HG02870 (cell line): ENCODE data around the gene WASHC3.
"Not testable (repeated sequence)": the region's sequence is repeated elsewhere in the genome, so short reads cannot be mapped to it uniquely, and the experiment has no call there.

Source experiments
- ATAC-seq: cut with Tn5 transposase; IDR thresholded peaks from one replicate; pipeline ENCODE4 v1.9.1; 2021; ENCODE audit warnings: mild to moderate bottlenecking, moderate library complexity; ENCODE audit not compliant: unreplicated experiment

The WASHC3 gene, protein sequence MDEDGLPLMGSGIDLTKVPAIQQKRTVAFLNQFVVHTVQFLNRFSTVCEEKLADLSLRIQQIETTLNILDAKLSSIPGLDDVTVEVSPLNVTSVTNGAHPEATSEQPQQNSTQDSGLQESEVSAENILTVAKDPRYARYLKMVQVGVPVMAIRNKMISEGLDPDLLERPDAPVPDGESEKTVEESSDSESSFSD

DNA sequence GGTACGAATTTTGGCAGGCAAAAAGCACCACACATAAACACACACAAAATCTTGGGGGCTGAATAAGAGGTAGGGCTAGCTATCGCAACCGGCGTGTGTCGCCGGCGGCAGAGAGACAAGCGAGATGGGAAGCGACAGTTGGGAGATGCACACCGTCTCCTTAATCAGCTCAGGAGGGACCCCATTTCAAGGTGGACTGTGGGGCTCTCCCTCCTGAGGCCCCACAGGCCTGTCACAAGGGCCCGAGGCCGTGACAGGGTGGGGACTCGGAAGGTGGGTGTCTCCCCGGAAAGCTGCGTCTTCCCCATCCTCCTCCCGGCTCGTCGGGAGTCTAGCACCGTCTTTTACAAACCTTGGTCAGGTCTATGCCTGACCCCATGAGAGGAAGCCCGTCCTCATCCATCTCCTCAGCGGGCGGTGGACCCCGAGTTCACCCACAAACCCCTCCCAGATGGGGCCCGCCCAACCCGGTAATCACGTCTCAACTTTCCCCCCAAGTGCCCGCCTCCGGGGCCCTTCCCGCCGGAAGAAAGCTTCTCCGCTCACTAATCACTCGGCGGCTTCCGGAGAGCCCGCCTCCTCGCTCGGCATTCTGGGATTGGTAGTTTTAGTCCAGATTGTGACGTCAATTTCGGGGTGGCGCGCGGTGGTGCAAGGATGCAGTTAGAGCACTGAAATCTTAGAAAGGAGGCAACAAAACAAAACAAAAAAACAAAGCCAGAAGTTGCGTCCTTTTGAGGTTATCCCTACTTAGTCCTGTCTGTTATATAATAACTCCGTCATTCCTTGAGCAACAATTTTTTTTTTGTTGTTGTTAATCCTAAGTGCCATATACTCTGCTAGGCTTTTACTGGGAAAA is at the start of gene WASHC3:
Gene WASHC3 (minus strand): TSS at position 432 of the 859 bp plus-strand sequence. CDS start 29 bp downstream, at position 403.
- ATAC-seq: peak; percentile 82

DNA sequence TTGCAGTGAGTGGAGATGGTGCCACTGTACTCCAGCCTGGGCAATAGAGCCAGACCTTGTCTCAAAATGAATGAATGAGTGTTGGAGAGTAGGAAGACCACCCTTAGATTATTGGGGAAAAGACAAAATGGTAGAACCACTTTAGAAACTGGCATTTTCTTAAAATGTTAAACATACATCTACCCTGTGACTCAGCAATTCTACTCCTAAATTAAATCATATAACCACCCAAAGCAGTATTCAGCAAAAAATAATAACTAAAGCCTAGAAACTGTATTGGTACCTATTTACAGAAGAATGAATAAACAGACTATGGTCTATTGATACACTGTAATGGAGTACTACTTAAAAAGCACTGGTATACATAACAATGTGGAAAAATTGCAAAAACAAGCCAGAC is 49.0 kb upstream of the WASHC3 start:
- no peak for ATAC-seq

DNA sequence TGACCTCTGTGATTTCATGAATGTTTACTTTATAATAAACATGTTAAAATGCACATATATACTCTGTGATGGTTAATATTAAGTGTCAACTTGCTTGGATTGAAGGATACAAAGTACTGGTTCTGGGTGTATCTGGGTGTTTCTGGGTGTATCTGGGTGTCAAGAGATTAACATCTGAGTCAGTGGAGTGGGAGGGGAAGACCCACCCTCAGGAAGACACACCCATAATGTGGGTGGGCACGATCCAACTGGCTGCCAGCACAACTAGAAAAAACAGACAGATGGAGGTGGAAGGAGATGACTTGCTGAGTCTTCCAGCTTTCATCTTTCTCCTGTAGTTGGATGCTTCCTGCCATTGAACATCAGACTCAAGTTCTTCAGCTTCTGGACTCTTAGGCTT is 46.2 kb upstream of the WASHC3 start:
- no peak for ATAC-seq

DNA sequence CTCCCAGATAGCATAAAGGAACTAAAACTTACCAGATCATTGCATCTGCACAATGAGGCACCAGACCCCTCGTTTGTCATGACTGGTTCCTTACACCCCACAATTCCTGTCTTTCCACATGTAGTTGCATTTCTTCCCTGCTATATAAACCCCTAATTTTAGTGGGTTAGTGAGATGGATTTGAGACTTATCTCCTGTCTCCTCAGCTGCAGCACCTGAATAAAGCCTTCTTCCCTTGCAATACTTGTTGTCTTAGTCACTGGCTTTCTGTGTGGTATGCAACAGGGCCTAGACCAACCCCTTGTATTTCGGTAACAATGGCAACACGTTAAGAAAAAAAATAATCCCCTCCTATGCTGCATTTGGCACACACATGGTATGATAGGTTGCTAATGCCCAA is 45.1 kb upstream of the WASHC3 start:
- no peak for ATAC-seq

DNA sequence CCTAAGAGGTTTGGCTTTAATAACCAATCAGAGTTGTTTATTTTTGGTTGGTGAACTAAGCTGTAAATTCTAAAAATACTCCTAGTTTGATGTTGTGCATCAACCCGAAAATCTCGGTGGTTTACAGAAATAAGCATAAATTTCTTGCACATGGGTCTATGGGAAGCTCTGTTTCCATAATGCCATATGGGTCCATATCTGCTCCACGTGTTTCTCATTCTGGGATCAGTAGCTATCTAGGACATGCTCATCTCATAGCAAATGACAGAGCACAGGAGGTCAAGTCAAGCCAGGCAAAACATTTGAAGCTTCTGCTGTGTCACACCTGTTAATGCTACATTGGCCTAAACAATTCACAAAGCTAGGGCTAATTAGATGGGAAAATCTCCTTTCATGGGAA is 35.1 kb upstream of the WASHC3 start:
- no peak for ATAC-seq

DNA sequence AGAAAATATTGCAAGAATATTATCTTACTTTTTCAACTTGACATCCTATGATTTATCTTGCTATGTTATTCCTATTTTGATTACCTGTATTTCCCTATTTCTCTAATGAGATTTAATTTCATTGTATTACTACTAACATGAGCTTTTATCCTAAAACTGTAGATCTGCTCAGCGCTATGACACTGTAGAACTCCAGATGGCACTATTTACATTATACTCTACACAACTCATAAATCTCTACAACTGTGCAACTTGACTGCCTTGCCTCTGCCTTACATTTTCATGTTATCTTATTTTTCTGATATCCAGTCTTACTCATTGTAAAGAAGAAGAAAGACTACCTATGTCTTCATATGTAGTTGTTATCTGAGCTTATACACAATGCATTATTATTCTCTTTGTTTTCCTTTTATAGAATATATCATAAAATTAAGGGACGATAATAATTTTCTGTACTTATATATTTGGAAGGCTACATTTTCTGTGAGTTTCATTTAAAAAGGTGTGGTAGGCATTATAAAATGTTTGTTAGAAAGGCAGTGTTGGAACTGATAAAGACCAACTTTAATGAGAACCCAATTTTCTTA is 34.0 kb upstream of the WASHC3 start:
- peak; percentile 50 for ATAC-seq

DNA sequence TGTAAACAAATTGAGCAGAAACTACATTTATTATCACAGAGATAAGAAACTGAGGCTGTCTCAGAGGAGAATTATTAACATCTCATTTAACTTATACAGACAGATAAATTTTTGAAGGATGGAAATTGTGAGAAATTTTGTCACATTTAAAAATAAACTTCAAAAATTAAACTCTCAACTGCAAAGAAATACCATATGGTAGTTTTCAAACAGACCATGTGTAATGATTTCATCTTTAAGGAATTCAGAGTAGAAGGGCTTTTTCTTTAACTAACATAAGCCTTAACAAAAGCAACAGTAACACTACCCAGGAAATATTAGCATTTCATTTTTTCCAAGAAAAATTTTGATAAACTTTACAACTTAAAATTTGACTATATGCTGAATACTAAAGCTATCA is 31.5 kb upstream of the WASHC3 start:
- ATAC-seq: no peak

DNA sequence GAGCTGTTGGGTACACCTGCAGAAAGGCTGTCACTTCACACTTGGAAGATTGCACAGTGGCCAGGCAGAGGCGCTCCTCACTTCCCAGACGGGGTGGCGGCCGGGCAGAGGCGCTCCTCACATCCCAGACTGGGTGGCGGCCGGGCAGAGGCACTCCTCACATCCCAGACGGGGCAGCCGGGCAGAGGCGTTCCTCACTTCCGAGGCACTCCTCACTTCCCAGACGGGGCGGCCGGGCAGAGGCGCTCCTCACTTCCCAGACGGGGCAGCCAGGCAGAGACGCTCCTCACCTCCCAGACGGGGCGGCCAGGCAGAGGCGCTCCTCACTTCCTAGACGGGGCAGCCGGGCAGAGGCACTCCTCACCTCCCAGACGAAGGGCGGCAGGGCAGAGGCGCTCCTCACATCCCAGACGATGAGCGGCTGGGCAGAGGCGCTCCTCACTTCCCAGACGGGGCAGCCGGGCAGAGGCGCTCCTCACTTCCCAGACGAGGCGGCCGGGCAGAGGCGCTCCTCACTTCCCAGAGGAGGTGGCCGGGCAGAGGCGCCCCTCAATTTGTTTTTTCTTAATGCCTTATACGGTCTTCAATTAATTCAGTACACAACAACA is 27.5 kb upstream of the WASHC3 start:
- ATAC-seq: not testable (repeated sequence)

DNA sequence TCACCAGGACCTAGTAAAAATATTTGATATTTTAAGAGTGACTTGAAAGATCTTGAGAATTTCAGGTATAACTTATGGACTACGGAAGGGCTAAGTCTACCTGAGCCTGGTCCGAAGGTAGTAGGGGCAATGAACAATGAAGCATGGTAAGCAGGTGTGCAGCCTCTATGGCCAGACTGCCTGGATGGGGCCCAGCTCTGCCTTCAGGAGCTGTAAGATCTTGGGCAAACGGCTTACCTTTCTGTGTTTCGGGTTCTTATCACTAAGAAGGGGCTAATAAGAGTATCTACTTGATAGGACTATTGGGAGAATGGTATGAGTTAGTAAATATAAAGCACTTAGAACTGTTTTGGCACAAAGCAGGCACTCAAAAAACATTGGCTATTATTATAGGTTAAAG is 19.1 kb upstream of the WASHC3 start:
- no peak for ATAC-seq

DNA sequence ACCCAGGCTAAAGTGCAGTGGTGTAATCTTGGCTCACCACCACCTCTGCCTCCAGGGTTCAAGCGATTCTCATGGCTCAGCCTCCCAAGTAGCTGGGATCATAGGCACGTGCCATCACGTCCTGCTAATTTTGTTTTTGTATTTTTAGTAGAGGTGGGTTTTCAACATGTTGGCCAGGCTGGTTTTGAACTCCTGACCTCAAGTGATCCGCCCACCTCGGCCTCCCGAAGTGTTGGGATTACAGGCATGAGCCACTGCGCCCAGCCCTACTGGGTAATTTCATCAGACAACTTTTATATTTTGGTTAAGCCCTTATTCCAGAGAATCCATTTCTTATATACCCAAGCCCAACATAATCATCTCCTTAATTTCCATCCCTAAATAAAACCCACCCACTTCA is 10.3 kb upstream of the WASHC3 start:
- ATAC-seq: not testable (repeated sequence)

DNA sequence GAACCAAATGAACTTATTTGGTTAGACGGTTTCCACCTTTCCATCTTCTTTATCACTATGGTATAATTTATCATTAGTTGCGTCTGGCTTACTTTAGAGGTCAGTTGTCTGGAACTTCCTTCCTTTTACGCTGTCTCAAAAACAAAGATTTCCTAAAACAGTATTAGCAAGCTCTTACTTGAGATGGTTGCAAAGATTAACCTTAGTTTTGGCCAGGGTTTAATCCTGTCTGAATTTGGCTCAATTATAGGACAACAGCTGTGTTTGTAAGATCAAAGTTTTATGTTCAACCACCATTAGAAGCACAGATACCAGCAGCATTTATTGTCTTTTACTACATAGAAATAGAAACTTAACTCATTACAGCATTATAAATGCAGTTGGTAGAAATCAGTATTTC is 7.9 kb upstream of the WASHC3 start:
- ATAC-seq: no peak

DNA sequence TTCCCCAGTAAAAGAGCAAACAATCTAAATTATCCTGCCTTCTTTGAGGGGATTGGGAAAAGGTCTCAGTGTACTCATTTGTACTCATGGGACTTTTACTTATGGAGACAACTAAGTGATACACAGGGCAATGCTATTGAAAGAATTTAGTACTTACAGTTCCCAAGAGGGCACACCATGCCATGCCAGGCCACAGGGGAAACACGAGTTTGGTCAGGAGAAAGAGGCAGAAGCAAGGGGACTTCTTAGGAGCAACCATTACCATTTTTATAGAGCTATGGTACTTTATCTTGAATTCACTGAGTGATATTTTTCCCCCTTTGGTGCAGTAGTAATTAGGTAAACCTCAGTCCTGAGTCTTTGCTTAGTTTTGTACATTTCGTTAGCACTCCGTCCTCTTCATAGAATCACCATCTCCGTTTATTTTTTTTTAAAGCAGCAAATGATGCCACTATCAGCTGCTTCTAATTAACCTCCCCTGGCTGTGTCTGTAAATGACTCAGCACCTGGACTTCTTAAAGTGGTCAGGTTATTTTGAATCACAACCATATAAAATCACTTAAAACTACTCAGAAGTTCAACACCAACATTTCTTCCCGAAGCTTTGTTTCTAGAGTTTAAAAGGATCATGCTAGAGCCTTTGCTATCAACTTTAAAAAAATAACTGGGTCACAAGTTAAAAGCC is 5.9 kb upstream of the WASHC3 start:
- ATAC-seq: no peak

DNA sequence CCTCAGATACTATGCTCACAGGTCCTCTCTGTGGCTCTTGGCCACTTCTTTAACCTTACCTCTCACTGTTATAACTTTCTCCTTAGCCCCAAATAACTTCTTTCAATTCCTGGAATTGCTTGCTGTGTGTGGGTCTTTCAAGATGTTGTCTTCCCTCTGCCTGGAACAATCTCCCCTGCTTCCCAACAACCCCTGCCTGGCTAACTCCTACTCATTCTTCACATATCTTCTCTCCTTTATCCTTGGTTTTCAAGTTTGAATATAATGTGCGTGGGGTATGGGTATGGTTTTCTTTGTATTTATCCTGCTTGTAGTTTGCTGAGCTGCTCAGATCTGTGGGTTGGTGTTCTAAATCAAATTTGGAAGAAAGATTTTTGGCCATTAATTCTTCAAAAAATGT is 2.7 kb upstream of the WASHC3 start:
- ATAC-seq: no peak

DNA sequence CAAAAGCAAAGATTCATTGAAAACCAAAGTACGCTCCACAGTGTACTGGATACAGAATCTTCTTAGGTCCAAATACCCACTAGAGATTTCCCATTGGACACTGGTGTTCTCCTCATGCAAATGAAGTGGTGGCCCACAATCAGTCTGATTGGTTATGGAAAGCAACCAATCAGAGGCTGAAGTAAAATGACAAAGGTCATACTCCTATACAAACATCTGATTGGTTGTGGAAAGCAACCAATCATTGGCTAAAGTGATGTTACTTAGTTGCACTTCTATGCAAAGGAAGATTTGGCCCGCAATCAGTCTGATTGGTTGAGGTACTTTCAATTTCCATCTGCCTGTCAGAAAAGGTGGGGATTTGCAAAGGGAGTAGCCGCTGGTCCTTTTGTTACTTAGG is 1.3 kb upstream of the WASHC3 start:
- ATAC-seq: no peak

DNA sequence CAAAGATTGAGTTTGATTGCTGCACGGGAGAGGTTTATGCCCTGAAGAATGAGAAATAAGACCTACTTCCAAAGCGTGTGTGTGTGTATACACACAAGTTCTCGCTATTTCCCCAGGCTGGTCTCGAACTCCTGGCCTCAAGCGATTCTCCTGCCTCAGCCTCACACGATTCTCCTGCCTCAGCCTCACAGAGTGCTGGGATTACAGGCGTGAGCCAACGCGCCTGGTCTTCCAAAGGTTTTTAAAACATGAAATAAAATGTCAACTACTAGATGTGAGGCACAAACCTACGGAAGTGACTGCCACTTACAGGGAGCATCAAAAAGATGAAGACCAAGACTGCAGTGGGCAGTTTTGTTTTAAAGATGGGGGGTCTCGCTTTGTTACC is 622 bp upstream of the WASHC3 start:
- no peak for ATAC-seq

DNA sequence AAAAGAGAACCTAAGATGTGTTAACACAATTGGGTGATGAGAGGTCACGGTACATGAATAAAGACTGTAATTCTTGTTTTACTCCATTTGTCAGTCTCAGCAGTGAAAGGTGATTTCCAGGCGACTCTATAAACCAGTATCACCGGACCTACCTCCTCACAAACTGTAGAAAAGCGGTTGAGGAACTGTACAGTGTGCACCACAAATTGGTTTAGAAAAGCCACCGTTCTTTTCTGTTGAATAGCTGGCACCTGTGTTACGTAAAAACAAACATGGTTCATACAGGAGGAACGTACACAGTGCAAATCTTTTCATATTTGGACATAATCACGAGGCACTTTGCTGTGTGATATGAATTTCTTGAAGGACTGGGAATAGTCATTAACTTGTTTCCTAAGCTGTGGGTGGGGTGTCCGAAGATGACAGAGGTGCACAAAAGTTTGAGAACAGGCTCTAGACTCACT is 663 bp downstream of the WASHC3 start:
- peak; percentile 38 for ATAC-seq

DNA sequence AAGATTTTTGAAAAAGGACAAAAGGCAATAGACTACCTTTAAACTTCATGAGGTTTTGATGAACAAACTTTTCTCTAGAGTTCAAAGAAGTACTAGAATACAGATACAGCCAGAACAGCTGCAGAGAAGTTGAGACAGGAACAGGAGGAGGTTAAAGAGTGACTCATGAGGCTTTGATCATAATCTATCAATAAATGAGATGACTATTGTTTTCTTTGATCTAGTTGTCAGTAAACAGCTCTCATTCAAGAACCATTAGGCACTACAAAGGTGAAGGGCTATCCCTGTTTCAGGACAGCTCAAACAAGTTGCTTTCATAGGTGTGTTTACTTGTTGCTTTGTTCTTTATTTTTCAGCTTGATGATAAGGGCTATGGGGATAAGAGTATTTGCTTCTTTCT is 2.4 kb downstream of the WASHC3 start:
- ATAC-seq: no peak

DNA sequence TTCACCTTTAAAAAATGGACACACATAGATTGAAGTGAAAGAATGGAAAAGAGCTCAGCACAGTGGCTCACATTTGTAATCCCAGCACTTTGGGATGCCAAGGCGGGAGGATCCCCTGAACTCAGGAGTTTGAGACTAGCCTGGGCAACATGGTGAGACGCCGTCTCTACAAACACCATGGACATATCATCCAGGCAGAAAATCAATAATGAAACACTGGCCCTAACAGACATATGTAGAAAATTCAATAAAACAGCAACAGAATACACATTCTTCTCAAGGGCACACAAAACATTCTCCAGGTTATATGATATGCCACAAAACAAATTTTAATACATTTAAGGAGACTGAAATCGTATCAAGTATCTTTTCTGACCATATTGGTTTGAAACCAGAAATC is 7.4 kb downstream of the WASHC3 start:
- no peak for ATAC-seq

DNA sequence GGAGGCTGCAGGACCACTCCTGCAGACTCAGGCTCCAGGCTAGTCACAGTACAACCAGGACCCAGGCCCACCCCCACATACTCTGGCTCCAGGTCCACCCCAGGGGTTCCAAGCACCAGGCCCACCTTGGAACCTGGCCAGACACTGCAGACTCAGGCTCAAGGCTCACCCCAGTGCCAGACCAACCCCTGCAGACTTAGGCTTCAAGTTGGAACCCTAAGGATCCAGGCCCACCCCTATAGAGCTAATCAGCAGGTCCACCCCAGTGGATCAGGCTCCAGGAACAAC is 8.8 kb downstream of the WASHC3 start:
- no peak for ATAC-seq

DNA sequence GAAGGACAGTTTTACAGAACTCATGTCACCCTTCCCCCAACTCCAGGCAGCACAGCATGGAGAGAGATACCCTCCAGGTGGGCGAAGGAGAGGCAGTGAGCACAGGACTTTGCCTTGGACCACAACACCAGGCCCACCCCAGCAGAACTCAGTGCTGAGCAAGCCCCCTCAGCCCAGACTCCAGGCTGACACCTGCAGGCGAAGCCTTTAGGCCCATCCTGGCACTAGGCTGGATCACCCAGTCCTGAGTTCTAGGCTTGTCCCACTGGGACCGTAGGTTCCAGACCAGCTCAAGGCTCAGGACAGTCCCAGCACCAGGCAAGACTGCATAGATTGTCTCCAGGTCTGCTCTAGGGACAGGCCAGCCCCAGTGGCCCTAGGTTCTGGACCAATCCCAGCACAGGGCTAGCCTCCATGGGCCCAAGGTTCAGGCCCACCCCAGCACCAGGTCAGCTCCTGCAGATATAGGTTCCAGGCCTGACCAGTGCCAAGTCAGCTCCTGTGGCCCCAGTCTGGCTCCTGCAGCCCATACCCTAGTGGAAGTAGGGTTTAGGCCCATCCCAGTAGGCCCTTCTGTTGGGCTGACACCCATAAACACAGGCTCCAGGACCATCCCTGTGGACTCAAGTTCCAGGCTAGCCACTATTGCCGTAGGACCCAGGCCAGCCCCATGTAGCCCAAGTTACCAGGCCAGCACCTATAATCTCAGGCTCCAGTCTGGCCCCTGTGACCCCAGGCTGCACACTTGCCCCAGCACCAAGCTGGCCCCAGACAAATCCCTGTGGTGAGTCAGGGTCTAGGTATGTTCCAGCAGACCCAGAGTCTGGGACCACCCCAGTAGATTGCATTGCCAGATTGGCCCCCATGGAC is 9.4 kb downstream of the WASHC3 start:
- no peak for ATAC-seq
